Endothelial cell of umbilical vein (primary cell): ENCODE results near the gene PRKD2. TPM values are rescaled to one million over a fixed set of nuclear protein-coding genes. Genes with fewer than 3 reads are reported as not detected.

Experiments used
- BruUV-seq: library from RNA; stranded (reverse); fragments of 400-500 nt; replicated peaks from 2 replicates; lab custom pipeline; 2021; lab: Mats Ljungman, UMichigan
- CTCF ChIA-PET: fragments of 300-600, 350-600 bp; sonication (Branson Sonifier 250); formaldehyde crosslinking; loops from one replicate; lab custom pipeline; 2021; ENCODE audit warnings: antibody characterized with exemption, inconsistent platforms; lab: Charles Lee
- POLR2A ChIA-PET: fragments of 300-600, 350-600 bp; sonication (Branson Sonifier 250); formaldehyde crosslinking; loops from one replicate; lab custom pipeline; 2021; ENCODE audit warnings: antibody characterized with exemption, inconsistent platforms; lab: Charles Lee
- DNase-seq: peaks from one replicate; pipeline ENCODE4 v3.0.0-alpha.2; 2011; ENCODE audit warnings: low read depth, low spot score
- FAIRE-seq: peaks from 2 replicates; lab custom pipeline; 2011; peaks lifted over from hg19 to GRCh38; lab: Jason Lieb, UNC
- H2AFZ ChIP-seq: 2 replicates; pipeline ENCODE4 v1.6.0; 2012; ENCODE audit warnings: low read depth, low read length, control low read depth, inconsistent platforms
- H3K27ac ChIP-seq: 2 replicates; pipeline ENCODE4 v1.5.1; 2011; ENCODE audit warnings: low read depth, mild to moderate bottlenecking, control low read depth, low read length, moderate library complexity; ENCODE audit not compliant: insufficient read depth
- H3K27me3 ChIP-seq, 2 experiments: 2 replicates each; pipeline versions ENCODE4 v1.6.0 to v1.6.1; 2011; ENCODE audit warnings: low read length in 2 of 2, mixed read lengths in 1 of 2; ENCODE audit not compliant: control insufficient read depth in 2 of 2, insufficient read depth in 2 of 2
- H3K36me3 ChIP-seq, 2 experiments: 2 replicates in 1 of 2; 3 replicates in 1 of 2; pipeline ENCODE4 v1.5.1; 2011; ENCODE audit warnings: low read length in 2 of 2, mild to moderate bottlenecking in 1 of 2, moderate library complexity in 1 of 2; ENCODE audit not compliant: control insufficient read depth in 2 of 2, insufficient read depth in 2 of 2; ENCODE audit errors: extremely low read depth in 1 of 2
- H3K4me1 ChIP-seq: 3 replicates; pipeline ENCODE4 v1.5.1; 2011; ENCODE audit warnings: mild to moderate bottlenecking, low read length; ENCODE audit not compliant: control insufficient read depth, insufficient read depth; ENCODE audit errors: extremely low read depth
- H3K4me2 ChIP-seq: 2 replicates; pipeline ENCODE4 v1.6.1; 2011; ENCODE audit warnings: low read length, control low read depth, mixed read lengths; ENCODE audit not compliant: insufficient read depth
- H3K4me3 ChIP-seq, 3 experiments: fragments of 200-600 bp in 1 of 3; sonication (generic), shearing (Covaris generic) in 1 of 3; replicated peaks in 1 of 3; 2 replicates each; pipeline ENCODE4 v1.5.1; 2011 to 2016; ENCODE audit warnings: control low read depth in 3 of 3, low read length in 3 of 3, mild to moderate bottlenecking in 2 of 3, inconsistent platforms in 1 of 3, low read depth in 1 of 3, moderate library complexity in 1 of 3; ENCODE audit not compliant: insufficient read depth in 1 of 3
- H3K79me2 ChIP-seq: 2 replicates; pipeline ENCODE4 v1.6.0; 2012; ENCODE audit warnings: low read length, inconsistent platforms; ENCODE audit not compliant: control insufficient read depth, insufficient read depth
- H3K9ac ChIP-seq: replicated peaks from 2 replicates; pipeline ENCODE3; 2011; ENCODE audit warnings: low read length, control low read depth; ENCODE audit not compliant: insufficient read depth; ENCODE audit errors: extremely low read depth
- H3K9me1 ChIP-seq: replicated peaks from 3 replicates; pipeline ENCODE4 v1.6.0; 2011; ENCODE audit warnings: mild to moderate bottlenecking, low read length; ENCODE audit not compliant: control insufficient read depth, insufficient read depth; ENCODE audit errors: extremely low read depth
- H3K9me3 ChIP-seq: replicated peaks from 2 replicates; pipeline ENCODE4 v1.5.1; 2012; ENCODE audit warnings: low read length, inconsistent platforms; ENCODE audit not compliant: control insufficient read depth, insufficient read depth
- H4K20me1 ChIP-seq: replicated peaks from 2 replicates; pipeline ENCODE3; 2011; ENCODE audit warnings: mild to moderate bottlenecking, low read length; ENCODE audit not compliant: control insufficient read depth, insufficient read depth; ENCODE audit errors: extremely low read depth
- CTCF ChIP-seq, 2 donors: IDR thresholded peaks; 1 replicate in 1 of 2; 2 replicates in 1 of 2; pipeline ENCODE4 v1.5.1; 2011; ENCODE audit warnings: low read length in 2 of 2, mild to moderate bottlenecking in 2 of 2, moderate library complexity in 2 of 2, control low read depth in 1 of 2, inconsistent platforms in 1 of 2, low read depth in 1 of 2; ENCODE audit not compliant: insufficient read depth in 1 of 2; ENCODE audit errors: extremely low read depth in 1 of 2
- EZH2 ChIP-seq: IDR thresholded peaks from 2 replicates; pipeline ENCODE4 v1.6.1; 2012; ENCODE audit warnings: borderline replicate concordance, low read depth, mild to moderate bottlenecking, moderate library complexity, low read length, inconsistent platforms; ENCODE audit not compliant: severe bottlenecking
- FOS ChIP-seq: IDR thresholded peaks from 2 replicates; pipeline ENCODE4 v1.6.1; 2011; ENCODE audit warnings: mild to moderate bottlenecking, low read length, moderate library complexity, borderline replicate concordance; ENCODE audit not compliant: insufficient read depth
- GATA2 ChIP-seq: IDR thresholded peaks from 2 replicates; pipeline ENCODE4 v1.7.0; 2011; ENCODE audit warnings: low read depth, mild to moderate bottlenecking, moderate library complexity, mixed read lengths, low read length; ENCODE audit not compliant: insufficient read length, insufficient read depth
- JUN ChIP-seq: IDR thresholded peaks from 2 replicates; pipeline ENCODE4 v1.6.1; 2011; ENCODE audit warnings: borderline replicate concordance, low read depth; ENCODE audit not compliant: insufficient read length, insufficient read depth
- MYC ChIP-seq: IDR thresholded peaks from one replicate; pipeline ENCODE4 v1.6.1; 2011; ENCODE audit warnings: mild to moderate bottlenecking, low read depth, low read length
- POLR2A ChIP-seq: IDR thresholded peaks from 2 replicates; pipeline ENCODE4 v1.6.1; 2012; ENCODE audit warnings: low read depth, mild to moderate bottlenecking, control low read depth, low read length
- POLR2AphosphoS5 ChIP-seq: IDR thresholded peaks from 2 replicates; pipeline ENCODE4 v1.6.1; 2012; ENCODE audit warnings: low read depth, mild to moderate bottlenecking, control low read depth, low read length, moderate library complexity; ENCODE audit not compliant: insufficient read depth
- dilution Hi-C: fragments of 300-500 bp; cut with MboI; formaldehyde crosslinking; loops from one replicate; pipeline ENCODE4 v1.15.0; 2019; ENCODE audit warnings: low sequenced_read_pairs; ENCODE audit not compliant: extremely low pct_ligation_motif_present
- intact Hi-C: fragments of 100-400 bp; cut with micrococcal nuclease; formaldehyde crosslinking; loops from one replicate; pipeline ENCODE4 v1.10.0; 2022
- polyA plus RNA-seq, 4 experiments: library from polyadenylated mRNA; depleted of rRNA in 3 of 4; stranded (reverse) in 3 of 4; unstranded in 1 of 4; fragments of >200 nt; gene quantifications; 2 replicates each; pipeline versions ENCODE4 v1.2.1 to v1.2.3, GENCODE V29; 2011 to 2012; ENCODE audit warnings: missing spikeins in 1 of 4
- total RNA-seq: library from RNA; stranded (reverse); gene quantifications from 2 replicates; pipeline ENCODE4 v1.2.3, GENCODE V29; 2021
- TF ChIP-seq, protein P1 (sequence below): IDR thresholded peaks from 2 replicates; pipeline ENCODE4 v1.6.1; 2011; ENCODE audit not compliant: insufficient read depth, insufficient read length

PRKD2 gene
- total and polyA plus RNA-seq, 2 donors (not counting 3 experiments of a cell fraction or from before 2014, with no cell fraction given) = 40.4 to 94.9 TPM

DNA sequence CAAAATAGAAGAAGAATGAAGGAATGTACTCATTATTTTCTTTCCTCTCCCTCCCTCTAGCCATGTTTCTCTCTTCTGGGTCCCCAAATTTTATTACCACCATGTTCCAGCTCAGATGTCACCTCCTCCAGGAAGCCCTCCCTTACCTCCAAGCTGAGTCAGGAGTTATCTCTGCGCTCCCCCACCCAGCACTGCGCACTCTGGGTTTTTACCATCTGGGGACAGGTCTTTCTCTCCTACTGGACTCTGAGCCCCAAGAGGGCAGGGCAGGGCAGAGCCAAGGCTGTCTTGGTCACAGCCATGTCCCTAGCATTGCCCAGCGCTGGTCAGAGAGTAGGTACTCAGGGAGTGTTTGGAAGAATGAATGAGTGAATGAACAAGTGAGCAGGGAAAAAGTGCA lies 83.8 kb downstream of the PRKD2 start:
- peaks cover 2% of the 10 kb centered on the region for H3K4me1 ChIP-seq
- TF ChIP-seq, protein P1, sequence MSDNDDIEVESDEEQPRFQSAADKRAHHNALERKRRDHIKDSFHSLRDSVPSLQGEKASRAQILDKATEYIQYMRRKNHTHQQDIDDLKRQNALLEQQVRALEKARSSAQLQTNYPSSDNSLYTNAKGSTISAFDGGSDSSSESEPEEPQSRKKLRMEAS = no peak
- no peak for TF ChIP-seq JUN
- H3K27me3 ChIP-seq = peaks cover 0 to 12% of the 10 kb centered on the region in 2 experiments
- BruUV-seq = no TSS peak
- H2AFZ ChIP-seq = no peak overlapping the region
- H3K9ac ChIP-seq = no peak overlapping the region
- H3K27ac ChIP-seq = no peak overlapping the region
- no peaks in the 10 kb centered on the region for H3K9me1 ChIP-seq
- FAIRE-seq (no peak), DNase-seq (no peak)
- ChIA-PET CTCF (interaction anchor here (0.8 to 5.1 kb wide), 4 partner anchors 14 to 29 kb away, joined by 3 to 39 read pairs (median 18); partner anchors contain the start of gene DACT3), POLR2A (no interaction called here)
- H4K20me1 ChIP-seq = no peaks in the 10 kb centered on the region
- H3K36me3 ChIP-seq = no peaks in the 10 kb centered on the region
- intact Hi-C loops = no loop called here
- no peaks in the 10 kb centered on the region for H3K79me2 ChIP-seq
- no peaks in the 10 kb centered on the region for H3K9me3 ChIP-seq
- H3K4me2 ChIP-seq = no peak overlapping the region
- dilution Hi-C loops = no loop called here
- H3K4me3 ChIP-seq = no peak overlapping the region

DNA sequence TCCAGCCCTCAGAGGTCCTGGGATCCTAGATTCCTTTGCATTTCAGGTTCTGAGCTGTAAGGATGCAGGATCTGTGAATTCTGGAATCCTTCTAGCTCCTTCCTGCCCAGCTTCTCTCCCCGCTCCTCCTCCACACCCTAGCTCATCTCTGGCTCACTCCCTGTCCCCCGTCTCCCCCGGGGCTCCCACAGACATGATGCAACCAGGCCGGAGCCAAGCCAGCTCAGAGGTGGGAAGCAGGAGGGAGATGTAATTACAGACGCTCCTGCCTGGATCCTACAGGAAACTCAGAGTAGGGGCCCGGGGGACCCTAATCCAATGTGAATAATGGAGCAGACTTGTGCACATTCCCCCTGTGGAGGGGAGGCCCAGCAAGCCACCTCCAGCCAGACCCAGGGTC lies 85.4 kb downstream of the PRKD2 start:
- FAIRE-seq = no peak
- ChIA-PET CTCF (interaction anchor here (1.5 to 5.1 kb wide), 4 partner anchors 14 to 30 kb away, joined by 4 to 39 read pairs (median 25); partner anchors contain the start of gene DACT3), POLR2A (no interaction called here)
- DNase-seq = no peak
- Histone ChIP-seq H3K4me3 (no peak overlapping the region), H3K4me2 (no peak overlapping the region), H3K36me3 (no peaks in the 10 kb centered on the region), H2AFZ (no peak overlapping the region), H3K9ac (no peak overlapping the region), H3K9me1 (no peaks in the 10 kb centered on the region), H3K27me3 (peaks cover 0 to 9% of the 10 kb centered on the region in 2 experiments), H3K9me3 (no peaks in the 10 kb centered on the region), H3K4me1 (peaks cover 2% of the 10 kb centered on the region), H4K20me1 (no peaks in the 10 kb centered on the region), H3K79me2 (no peaks in the 10 kb centered on the region), H3K27ac (no peak overlapping the region)
- TF ChIP-seq FOS = no peak
- no peak for TF ChIP-seq GATA2
- TF ChIP-seq EZH2 = no peak
- TF ChIP-seq CTCF (IDR thresholded peaks at IDR 0.05; ENCODE audit: extremely low read depth in 1 of 2, insufficient read depth in 1 of 2, low read depth in 1 of 2, low read length in 2 of 2) = no peak
- no peak for TF ChIP-seq POLR2AphosphoS5
- TF ChIP-seq POLR2A = no peak
- TF ChIP-seq, protein P1 = no peak
- TF ChIP-seq MYC = no peak
- no peak for TF ChIP-seq JUN
- dilution Hi-C loops (no loop called here), intact Hi-C loops (no loop called here)
- no TSS peak for BruUV-seq
